Measurements from ENCODE around the gene FSTL4. TPM values are rescaled to one million over a fixed set of nuclear protein-coding genes. Genes with fewer than 3 reads are reported as not detected.

The FSTL4 gene
- total RNA-seq, 1 donor: 0.52 TPM

DNA sequence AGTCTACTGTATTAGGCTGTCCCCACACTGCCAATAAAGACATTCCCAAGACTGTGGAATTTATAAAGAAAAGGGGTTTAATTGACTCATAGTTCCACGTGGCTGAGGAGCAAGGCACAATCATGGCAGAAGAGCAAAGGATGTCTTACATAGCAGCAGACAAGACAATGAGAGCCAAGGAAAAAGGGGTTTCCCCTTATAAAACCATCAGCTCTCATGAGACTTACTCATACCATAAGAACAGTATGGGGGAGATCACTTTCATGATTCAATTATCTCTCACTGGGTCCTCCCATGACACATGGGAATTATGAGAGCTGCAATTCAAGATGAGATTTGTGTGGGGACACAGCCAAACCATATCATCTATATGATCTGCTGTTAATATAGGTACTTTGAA, 14.8 kb upstream of the FSTL4 start:
- Histone ChIP-seq H3K4me3 (ENCODE audit: low read length) (no peak overlapping the region), H3K27me3 (ENCODE audit: insufficient read depth, low read length) (peaks cover 9% of the 10 kb centered on the region), H3K9me3 (ENCODE audit: low read depth, low read length) (no peaks in the 10 kb centered on the region), H3K4me1 (ENCODE audit: insufficient read depth, low read length) (no peaks in the 10 kb centered on the region)

DNA sequence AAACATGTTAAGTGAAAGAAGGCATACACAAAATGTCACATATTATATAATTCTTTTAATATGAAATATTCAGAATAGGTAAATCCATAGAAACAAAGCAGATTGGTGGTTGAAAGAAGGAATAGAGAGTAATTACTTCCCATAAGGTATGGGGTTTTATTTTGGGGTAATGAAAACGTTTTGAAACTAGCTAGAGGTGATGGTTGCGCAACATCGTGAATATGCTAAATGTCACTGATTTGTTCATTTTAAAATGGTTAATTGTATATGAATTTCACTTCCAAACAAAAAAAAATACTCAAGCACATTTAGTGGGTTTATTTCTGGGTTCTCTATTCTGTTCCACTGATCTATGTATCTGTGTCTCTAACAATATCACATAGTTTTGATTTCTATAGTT, 12.0 kb upstream of the FSTL4 start:
- no peaks in the 10 kb centered on the region for H3K9me3 ChIP-seq (ENCODE audit: low read depth, low read length)
- H3K27me3 ChIP-seq (ENCODE audit: insufficient read depth, low read length): peaks cover 13% of the 10 kb centered on the region
- H3K4me3 ChIP-seq (ENCODE audit: low read length): no peak overlapping the region
- H3K4me1 ChIP-seq (ENCODE audit: insufficient read depth, low read length): no peaks in the 10 kb centered on the region

DNA sequence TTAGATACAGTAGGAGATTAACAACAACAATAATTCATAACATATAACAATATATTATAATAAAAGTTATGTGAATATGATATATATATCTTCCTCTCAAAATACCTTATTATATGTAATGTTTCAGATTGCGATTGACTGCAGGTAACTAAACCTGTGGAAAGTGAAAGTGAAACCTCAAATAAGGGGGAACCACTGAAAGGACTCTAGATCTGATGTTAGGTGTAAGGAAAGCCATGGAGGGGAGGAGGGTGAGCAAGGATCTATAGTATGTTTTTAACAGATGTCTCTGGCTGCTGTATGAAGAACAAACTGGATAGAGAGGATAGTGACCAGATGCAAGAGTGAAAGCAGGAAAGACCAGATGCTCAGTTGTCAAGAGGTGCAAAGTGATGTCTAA, 5.8 kb upstream of the FSTL4 start:
- H3K4me1 ChIP-seq (ENCODE audit: insufficient read depth, low read length): no peaks in the 10 kb centered on the region
- H3K27me3 ChIP-seq (ENCODE audit: insufficient read depth, low read length): peaks cover 33% of the 10 kb centered on the region
- no peak overlapping the region for H3K4me3 ChIP-seq (ENCODE audit: low read length)
- H3K9me3 ChIP-seq (ENCODE audit: low read depth, low read length): no peaks in the 10 kb centered on the region

DNA sequence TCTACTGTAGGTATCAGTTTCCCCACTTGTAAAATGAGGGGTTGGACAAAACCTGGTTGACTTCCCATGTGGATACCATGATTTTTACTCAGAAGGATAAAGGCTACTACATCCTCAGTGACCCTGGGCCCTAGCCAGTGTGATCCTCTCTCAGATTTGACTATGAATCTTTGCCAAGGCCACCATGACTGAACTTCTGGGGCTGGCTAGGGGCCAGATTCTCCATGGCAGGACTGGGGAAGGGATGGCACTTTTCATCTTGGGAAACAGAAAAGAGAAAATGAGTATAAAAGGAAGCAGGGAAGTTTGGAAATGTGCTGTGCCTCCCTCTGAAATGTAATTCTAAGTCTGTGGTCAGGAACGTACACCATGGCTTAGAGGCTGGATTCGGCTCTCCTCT, 1.4 kb upstream of the FSTL4 start:
- Histone ChIP-seq H3K27me3 (ENCODE audit: insufficient read depth, low read length) (peaks cover 59% of the 10 kb centered on the region), H3K4me1 (ENCODE audit: insufficient read depth, low read length) (peaks cover 4% of the 10 kb centered on the region), H3K9me3 (ENCODE audit: low read depth, low read length) (no peaks in the 10 kb centered on the region), H3K4me3 (ENCODE audit: low read length) (no peak overlapping the region)

DNA sequence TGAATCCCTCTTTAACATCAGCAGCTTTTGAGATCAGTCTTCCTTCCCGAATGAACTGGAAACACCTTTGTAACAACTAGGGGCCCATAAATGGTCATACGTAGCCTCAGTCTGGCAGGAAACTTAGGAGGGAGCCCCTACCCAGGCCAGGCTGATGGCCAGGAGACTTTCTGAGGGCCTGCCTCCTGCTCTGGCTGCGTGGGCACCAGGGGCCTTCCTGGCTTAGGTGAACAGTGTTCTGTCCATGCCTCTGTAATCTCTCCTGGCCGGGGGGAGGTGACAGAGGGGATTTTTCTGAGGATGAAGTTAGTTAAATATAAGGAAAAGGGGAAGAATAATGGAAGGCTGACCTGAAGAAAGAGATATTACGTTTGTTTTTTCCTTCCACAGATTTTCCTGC, 843 bp upstream of the FSTL4 start:
- Histone ChIP-seq H3K4me3 (ENCODE audit: low read length) (no peak overlapping the region), H3K4me1 (ENCODE audit: insufficient read depth, low read length) (peaks cover 4% of the 10 kb centered on the region), H3K9me3 (ENCODE audit: low read depth, low read length) (no peaks in the 10 kb centered on the region), H3K27me3 (ENCODE audit: insufficient read depth, low read length) (peaks cover 65% of the 10 kb centered on the region)

DNA sequence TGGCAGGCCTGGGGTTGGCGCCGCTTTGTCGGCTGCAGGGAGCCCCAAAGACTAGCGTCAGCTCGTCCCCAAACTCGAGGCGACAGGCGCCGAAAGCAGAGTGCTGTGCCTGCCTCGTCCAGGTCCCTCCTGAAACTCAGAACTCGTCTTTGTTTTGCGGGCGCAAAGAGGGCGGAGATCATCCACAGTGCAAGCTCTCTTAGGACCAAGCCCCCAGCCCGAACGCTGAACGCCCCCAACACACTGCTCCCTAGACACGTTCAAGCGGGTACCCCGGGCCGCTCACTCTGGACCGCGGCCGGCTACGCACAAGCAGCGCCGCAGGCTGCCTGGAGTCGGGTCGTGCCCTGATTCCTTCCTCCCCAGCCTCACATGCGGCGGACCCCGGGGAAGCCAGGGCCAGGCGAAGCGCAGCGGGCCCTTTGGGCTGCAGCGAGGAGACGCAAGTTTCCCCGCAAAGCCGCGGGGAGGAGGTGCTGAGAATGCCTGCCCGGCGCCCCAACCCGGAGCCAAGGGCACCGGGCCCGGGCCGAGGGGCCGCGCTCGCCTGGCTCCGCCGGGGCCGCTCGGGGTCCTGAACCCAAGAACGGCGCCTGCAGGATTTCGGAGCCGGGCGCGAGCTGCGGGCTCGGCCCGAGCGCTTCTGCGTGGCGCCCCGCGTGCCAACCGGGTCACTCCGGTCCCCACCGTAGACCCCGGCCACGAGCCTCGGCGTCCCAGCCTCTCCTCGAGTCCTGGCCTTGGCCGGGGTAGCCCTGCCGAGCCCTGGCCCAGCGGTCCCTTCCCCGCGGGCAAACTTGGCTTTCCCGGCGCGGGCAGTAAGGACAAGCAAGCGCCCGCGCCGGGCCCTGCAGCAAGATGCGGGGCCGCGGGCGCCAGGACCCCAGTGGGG, 738 bp downstream of the FSTL4 start:
- Histone ChIP-seq H3K4me3 (ENCODE audit: low read length) (no peak overlapping the region), H3K27me3 (ENCODE audit: insufficient read depth, low read length) (peaks cover 71% of the 10 kb centered on the region), H3K9me3 (ENCODE audit: low read depth, low read length) (no peaks in the 10 kb centered on the region), H3K4me1 (ENCODE audit: insufficient read depth, low read length) (peaks cover 4% of the 10 kb centered on the region)

DNA sequence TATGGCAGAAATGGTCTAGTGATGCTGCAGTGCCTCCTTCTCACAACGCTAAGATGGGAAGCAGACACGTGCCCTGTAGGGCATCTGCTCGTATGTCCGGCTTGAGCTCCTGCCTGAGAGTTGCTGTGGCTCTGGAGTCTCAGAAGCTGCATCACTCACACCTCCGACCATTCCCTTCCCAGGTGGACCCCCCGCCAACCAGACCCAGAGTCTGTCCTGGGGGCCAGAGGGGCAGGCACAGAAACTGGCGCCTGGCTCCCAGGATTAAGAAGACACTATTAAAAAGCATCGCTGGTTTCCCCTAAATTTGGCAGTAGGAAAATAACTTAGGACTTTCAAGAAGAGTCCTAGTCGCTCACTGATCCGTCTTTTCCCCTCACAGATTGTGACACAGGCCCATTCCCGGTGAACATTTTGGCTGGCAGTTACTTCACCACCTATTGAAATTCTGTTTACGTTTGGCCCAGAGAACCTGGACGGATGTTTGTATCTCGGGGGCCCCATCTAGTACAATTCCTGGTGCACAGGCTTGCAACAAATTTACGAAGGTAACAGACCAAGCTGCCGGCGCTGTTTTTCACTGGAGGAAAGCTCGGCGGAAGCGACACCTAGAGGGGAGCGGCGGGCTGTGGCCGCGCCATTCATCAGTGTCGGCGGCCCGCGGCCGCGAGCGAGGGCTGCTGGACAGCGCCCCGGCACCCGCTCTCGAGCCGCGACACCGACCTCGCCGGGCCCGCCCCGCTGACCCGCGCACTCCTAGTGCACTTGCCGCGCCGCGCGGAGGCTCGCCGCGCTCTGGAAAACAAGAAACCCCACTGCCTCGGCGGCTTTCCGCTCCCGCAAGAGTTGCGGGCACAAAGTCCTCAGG, 1.6 kb downstream of the FSTL4 start:
- peaks cover 71% of the 10 kb centered on the region for H3K27me3 ChIP-seq (ENCODE audit: insufficient read depth, low read length)
- H3K9me3 ChIP-seq (ENCODE audit: low read depth, low read length): no peaks in the 10 kb centered on the region
- no peak overlapping the region for H3K4me3 ChIP-seq (ENCODE audit: low read length)
- peaks cover 4% of the 10 kb centered on the region for H3K4me1 ChIP-seq (ENCODE audit: insufficient read depth, low read length)

DNA sequence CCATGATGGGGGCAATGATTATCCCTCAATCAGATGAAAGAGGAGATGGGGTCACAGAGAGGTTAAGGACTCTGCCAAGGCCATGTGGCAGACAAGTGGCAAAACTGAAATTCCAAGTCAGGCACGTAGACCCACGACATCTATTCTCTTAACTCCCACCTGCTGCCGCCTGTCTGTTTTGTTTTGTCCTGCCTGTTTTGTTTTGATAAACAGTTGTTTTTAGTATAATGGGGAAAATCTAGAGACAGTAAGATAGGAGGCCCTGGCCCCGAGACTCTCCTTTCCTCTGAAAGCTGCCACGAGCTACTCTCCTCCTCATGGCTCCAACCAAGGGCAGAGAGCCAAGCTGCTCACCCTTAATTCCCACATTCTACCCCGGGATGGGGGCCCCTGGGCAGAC, 4.9 kb downstream of the FSTL4 start:
- Histone ChIP-seq H3K4me3 (ENCODE audit: low read length) (no peak overlapping the region), H3K9me3 (ENCODE audit: low read depth, low read length) (no peaks in the 10 kb centered on the region), H3K4me1 (ENCODE audit: insufficient read depth, low read length) (peaks cover 4% of the 10 kb centered on the region), H3K27me3 (ENCODE audit: insufficient read depth, low read length) (peaks cover 48% of the 10 kb centered on the region)

DNA sequence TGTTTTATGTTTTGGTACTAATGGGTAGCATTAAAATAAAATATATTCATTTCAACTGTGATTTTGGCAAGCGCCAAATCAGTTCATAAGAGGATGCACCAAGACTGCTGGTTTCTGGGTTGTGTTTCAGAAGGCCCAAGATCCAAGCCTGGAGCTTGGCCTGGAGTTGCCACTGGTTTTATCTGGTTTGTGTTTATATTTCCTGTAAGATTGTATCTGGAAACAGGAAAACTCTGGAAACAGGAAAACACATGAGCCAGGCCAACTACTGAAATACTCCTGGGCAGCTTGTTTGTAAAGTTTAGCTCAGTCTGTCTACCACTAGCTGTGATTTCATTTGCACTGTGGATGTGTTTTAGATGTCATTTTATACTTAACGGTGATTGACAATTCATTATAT, 5.5 kb downstream of the FSTL4 start:
- Histone ChIP-seq H3K4me3 (ENCODE audit: low read length) (no peak overlapping the region), H3K27me3 (ENCODE audit: insufficient read depth, low read length) (peaks cover 47% of the 10 kb centered on the region), H3K9me3 (ENCODE audit: low read depth, low read length) (no peaks in the 10 kb centered on the region), H3K4me1 (ENCODE audit: insufficient read depth, low read length) (peaks cover 4% of the 10 kb centered on the region)

DNA sequence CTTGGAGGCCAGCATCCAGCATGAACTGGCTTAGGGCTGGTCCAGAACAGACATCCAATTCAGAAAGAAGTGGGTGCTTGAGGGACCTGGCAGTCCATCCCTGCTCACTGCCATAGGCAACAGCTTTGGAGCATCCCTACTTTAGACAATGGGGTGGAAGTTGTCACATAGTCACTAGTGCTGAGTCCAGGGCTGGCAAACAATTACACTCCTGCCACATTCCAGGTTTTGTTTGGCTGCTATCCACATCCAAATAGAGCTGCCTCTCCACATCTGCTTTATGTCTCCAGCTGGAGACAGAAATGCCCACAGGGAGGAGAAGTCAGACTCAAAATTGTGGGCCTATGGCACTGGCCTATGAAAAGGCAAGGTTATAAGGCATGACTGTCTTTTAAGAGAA, 7.0 kb downstream of the FSTL4 start:
- H3K4me1 ChIP-seq (ENCODE audit: insufficient read depth, low read length): no peaks in the 10 kb centered on the region
- peaks cover 33% of the 10 kb centered on the region for H3K27me3 ChIP-seq (ENCODE audit: insufficient read depth, low read length)
- H3K9me3 ChIP-seq (ENCODE audit: low read depth, low read length): no peaks in the 10 kb centered on the region
- no peak overlapping the region for H3K4me3 ChIP-seq (ENCODE audit: low read length)

DNA sequence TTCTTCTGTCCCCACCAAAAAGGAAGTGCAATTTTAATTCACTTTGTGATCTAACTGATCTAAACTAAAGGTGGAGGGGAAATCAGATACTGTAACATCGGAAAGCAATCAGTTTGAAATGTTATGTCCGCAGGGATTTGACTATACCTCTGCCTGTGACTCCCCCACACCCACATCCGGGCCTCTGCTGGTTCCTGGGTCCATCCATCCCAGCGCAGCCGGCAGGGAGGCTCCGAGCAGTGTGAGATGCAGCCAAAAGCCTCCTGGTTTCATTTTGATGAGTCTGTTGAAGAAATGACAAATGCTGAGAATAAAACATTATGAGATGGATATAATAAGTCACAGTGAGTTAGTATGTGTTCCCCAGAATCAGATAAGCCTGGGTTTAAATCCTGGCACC, 8.6 kb downstream of the FSTL4 start:
- Histone ChIP-seq H3K4me1 (ENCODE audit: insufficient read depth, low read length) (no peaks in the 10 kb centered on the region), H3K9me3 (ENCODE audit: low read depth, low read length) (no peaks in the 10 kb centered on the region), H3K4me3 (ENCODE audit: low read length) (no peak overlapping the region), H3K27me3 (ENCODE audit: insufficient read depth, low read length) (peaks cover 17% of the 10 kb centered on the region)

DNA sequence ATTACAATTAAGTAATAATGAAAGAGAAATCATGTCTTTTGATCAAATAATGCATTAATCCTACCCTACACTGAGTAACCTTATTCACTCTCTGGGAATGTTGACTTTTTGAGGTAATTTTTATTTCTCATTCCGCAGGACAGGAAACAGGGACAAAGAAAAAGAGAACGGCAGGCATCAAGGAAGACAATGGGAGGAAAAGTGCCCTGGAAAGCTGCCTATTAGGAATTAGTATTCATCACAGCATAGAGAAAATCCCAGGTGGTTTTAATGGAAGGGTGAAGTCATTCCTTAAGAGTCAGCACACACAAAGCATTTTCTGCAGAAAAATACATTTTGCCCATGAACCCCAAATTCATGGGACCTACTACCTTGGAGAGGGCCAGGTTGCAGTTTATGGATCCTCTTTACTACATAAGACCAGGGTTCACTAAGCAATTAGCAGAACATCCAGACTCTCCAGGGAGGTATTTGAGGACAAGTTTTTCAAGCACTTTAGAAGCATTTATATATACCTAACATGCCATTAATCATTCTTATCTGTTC, 9.4 kb downstream of the FSTL4 start:
- no peak overlapping the region for H3K4me3 ChIP-seq (ENCODE audit: low read length)

DNA sequence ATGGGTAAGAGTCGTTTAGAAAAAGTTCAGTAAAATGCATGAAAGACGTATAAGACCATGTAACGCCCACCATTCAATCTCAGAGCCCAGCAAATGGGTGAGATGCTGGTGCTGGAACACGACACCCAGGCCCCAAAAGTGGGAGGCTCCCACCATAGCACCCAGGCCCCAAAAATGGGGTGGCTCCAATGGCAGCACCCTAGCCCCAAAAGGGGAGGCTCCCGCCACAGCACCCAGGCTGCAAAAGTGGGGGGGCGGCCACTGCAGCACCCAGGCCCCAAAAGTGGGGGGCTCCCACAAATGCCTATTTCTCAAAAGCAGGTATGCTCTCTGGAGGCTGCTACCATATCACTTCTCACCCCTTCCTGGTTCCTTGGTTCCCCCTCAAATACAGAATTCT, 12.7 kb downstream of the FSTL4 start:
- H3K4me1 ChIP-seq (ENCODE audit: insufficient read depth, low read length): no peaks in the 10 kb centered on the region
- no peak overlapping the region for H3K4me3 ChIP-seq (ENCODE audit: low read length)
- no peaks in the 10 kb centered on the region for H3K9me3 ChIP-seq (ENCODE audit: low read depth, low read length)
- H3K27me3 ChIP-seq (ENCODE audit: insufficient read depth, low read length): peaks cover 5% of the 10 kb centered on the region

More for the DNA sequence above, 9.4 kb downstream of the FSTL4 start:
- peaks cover 9% of the 10 kb centered on the region for H3K27me3 ChIP-seq (ENCODE audit: insufficient read depth, low read length)
- H3K9me3 ChIP-seq (ENCODE audit: low read depth, low read length): no peaks in the 10 kb centered on the region
- H3K4me1 ChIP-seq (ENCODE audit: insufficient read depth, low read length): no peaks in the 10 kb centered on the region

DNA sequence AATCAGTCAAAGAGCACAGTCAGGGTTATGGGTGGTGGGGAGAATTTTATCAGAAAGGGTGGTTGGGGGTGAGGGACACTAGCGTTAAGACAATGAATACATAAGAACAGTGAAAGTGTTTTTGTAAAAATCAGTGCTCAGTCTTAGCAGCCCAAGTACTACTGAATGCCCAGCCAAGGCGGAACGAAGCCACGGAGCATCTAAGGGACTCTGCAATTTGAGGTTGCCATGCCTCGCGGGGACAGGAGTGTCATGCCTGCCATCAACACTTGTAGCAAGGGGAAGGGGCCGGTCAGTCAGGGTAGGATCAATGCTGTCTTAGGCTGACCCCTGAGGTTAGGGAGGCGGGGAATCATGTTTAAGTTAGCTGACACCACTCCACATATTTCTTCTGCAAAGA, 13.3 kb downstream of the FSTL4 start:
- H3K4me1 ChIP-seq (ENCODE audit: insufficient read depth, low read length): no peaks in the 10 kb centered on the region
- H3K9me3 ChIP-seq (ENCODE audit: low read depth, low read length): no peaks in the 10 kb centered on the region
- H3K4me3 ChIP-seq (ENCODE audit: low read length): no peak overlapping the region

DNA sequence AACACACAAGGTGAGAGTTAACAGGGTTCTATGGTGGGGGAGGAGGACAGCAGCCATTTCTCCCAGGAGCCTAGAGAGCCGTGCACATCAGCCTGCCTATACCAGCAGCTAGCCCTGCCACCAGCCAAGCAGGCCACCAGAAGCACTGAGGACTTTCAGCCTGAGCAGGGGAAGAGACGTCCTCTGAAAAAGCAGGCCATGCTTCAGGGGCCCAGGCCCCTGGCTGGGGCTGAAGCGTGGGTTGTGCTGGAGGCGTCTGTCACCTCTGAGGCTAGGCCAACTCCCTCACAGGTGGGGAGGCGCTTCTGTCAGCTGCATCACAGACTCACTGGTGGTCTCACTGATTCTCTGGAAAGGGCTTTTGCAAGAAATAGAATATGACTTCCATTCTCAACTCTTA, 16.3 kb downstream of the FSTL4 start:
- Histone ChIP-seq H3K9me3 (ENCODE audit: low read depth, low read length) (no peaks in the 10 kb centered on the region), H3K4me1 (ENCODE audit: insufficient read depth, low read length) (no peaks in the 10 kb centered on the region), H3K4me3 (ENCODE audit: low read length) (no peak overlapping the region), H3K27me3 (ENCODE audit: insufficient read depth, low read length) (no peaks in the 10 kb centered on the region)

More for the DNA sequence above, 13.3 kb downstream of the FSTL4 start:
- peaks cover 5% of the 10 kb centered on the region for H3K27me3 ChIP-seq (ENCODE audit: insufficient read depth, low read length)
